ENCODE data around the gene TRIM59.

The TRIM59 gene

GRCh38 chr3:160449636-160450598 is at the start of gene TRIM59:
Gene TRIM59 (minus strand): TSS chr3:160449786. CDS start chr3:160439183, 10,603 bp downstream.
- DNase-seq (ENCODE audit: low spot score) (peak; percentile 82), FAIRE-seq (no peak)

- no peak for FAIRE-seq
- no peak for DNase-seq (ENCODE audit: low spot score)
Observed at GRCh38 chr3:160498202-160498601, 48.6 kb upstream of the TRIM59 start.

GRCh38 chr3:160490166-160490565 is 40.6 kb upstream of the TRIM59 start:
- DNase-seq (ENCODE audit: low spot score) (no peak), FAIRE-seq (no peak)

GRCh38 chr3:160486459-160486869 is 36.9 kb upstream of the TRIM59 start:
- DNase-seq (ENCODE audit: low spot score) = no peak
- FAIRE-seq = no peak

- DNase-seq (ENCODE audit: low spot score) = no peak
- no peak for FAIRE-seq
Observed at GRCh38 chr3:160482796-160483195, 33.2 kb upstream of the TRIM59 start.

GRCh38 chr3:160481856-160482255 is 32.3 kb upstream of the TRIM59 start:
- no peak for FAIRE-seq
- no peak for DNase-seq (ENCODE audit: low spot score)

GRCh38 chr3:160480931-160481330 is 31.3 kb upstream of the TRIM59 start:
- DNase-seq (ENCODE audit: low spot score) = no peak
- no peak for FAIRE-seq

- DNase-seq (ENCODE audit: low spot score) (no peak), FAIRE-seq (no peak)
Observed at GRCh38 chr3:160479376-160479775, 29.8 kb upstream of the TRIM59 start.

GRCh38 chr3:160478338-160478737 is 28.8 kb upstream of the TRIM59 start:
- FAIRE-seq = no peak

GRCh38 chr3:160477750-160478149 is 28.2 kb upstream of the TRIM59 start:
- DNase-seq (ENCODE audit: low spot score) (no peak), FAIRE-seq (no peak)

More at GRCh38 chr3:160478338-160478737, 28.8 kb upstream of the TRIM59 start:
- no peak for DNase-seq (ENCODE audit: low spot score)

GRCh38 chr3:160475884-160476283 is 26.3 kb upstream of the TRIM59 start:
- DNase-seq (ENCODE audit: low spot score) = no peak
- no peak for FAIRE-seq

GRCh38 chr3:160475153-160475552 is 25.6 kb upstream of the TRIM59 start:
- no peak for DNase-seq (ENCODE audit: low spot score)
- FAIRE-seq = no peak

GRCh38 chr3:160474416-160474838 is 24.8 kb upstream of the TRIM59 start:
- DNase-seq (ENCODE audit: low spot score) (no peak), FAIRE-seq (no peak)

GRCh38 chr3:160473978-160474377 is 24.4 kb upstream of the TRIM59 start:
- FAIRE-seq = no peak
- DNase-seq (ENCODE audit: low spot score) = no peak

- no peak for DNase-seq (ENCODE audit: low spot score)
- FAIRE-seq = no peak
Observed at GRCh38 chr3:160473221-160473620, 23.6 kb upstream of the TRIM59 start.

- FAIRE-seq = no peak
- no peak for DNase-seq (ENCODE audit: low spot score)
Observed at GRCh38 chr3:160472344-160472743, 22.8 kb upstream of the TRIM59 start.

GRCh38 chr3:160471892-160472291 is 22.3 kb upstream of the TRIM59 start:
- FAIRE-seq = no peak
- DNase-seq (ENCODE audit: low spot score) = no peak

GRCh38 chr3:160470181-160470580 is 20.6 kb upstream of the TRIM59 start:
- FAIRE-seq = no peak
- no peak for DNase-seq (ENCODE audit: low spot score)

GRCh38 chr3:160464971-160465370 is 15.4 kb upstream of the TRIM59 start:
- DNase-seq (ENCODE audit: low spot score) (no peak), FAIRE-seq (no peak)

GRCh38 chr3:160464321-160464720 is 14.7 kb upstream of the TRIM59 start:
- no peak for DNase-seq (ENCODE audit: low spot score)
- FAIRE-seq = no peak

GRCh38 chr3:160460033-160460432 is 10.4 kb upstream of the TRIM59 start:
- DNase-seq (ENCODE audit: low spot score) = no peak
- no peak for FAIRE-seq

GRCh38 chr3:160459450-160459970 is 9.9 kb upstream of the TRIM59 start:
- no peak for DNase-seq (ENCODE audit: low spot score)
- FAIRE-seq = no peak

GRCh38 chr3:160458151-160458550 is 8.6 kb upstream of the TRIM59 start:
- no peak for FAIRE-seq
- no peak for DNase-seq (ENCODE audit: low spot score)
